GM19351 (cell line): ENCODE results near the gene TXNDC9.
A peak's percentile ranks its signal among the peaks of the same experiment; 100 is the strongest.
"Not testable (repeated sequence)": the region's sequence is repeated elsewhere in the genome, so short reads cannot be mapped to it uniquely, and the experiment has no call there.

Experiments used
- ATAC-seq: cut with Tn5 transposase; IDR thresholded peaks from one replicate; pipeline ENCODE4 v1.9.1; 2021; ENCODE audit warnings: mild to moderate bottlenecking, moderate library complexity; ENCODE audit not compliant: unreplicated experiment

TXNDC9 gene

DNA sequence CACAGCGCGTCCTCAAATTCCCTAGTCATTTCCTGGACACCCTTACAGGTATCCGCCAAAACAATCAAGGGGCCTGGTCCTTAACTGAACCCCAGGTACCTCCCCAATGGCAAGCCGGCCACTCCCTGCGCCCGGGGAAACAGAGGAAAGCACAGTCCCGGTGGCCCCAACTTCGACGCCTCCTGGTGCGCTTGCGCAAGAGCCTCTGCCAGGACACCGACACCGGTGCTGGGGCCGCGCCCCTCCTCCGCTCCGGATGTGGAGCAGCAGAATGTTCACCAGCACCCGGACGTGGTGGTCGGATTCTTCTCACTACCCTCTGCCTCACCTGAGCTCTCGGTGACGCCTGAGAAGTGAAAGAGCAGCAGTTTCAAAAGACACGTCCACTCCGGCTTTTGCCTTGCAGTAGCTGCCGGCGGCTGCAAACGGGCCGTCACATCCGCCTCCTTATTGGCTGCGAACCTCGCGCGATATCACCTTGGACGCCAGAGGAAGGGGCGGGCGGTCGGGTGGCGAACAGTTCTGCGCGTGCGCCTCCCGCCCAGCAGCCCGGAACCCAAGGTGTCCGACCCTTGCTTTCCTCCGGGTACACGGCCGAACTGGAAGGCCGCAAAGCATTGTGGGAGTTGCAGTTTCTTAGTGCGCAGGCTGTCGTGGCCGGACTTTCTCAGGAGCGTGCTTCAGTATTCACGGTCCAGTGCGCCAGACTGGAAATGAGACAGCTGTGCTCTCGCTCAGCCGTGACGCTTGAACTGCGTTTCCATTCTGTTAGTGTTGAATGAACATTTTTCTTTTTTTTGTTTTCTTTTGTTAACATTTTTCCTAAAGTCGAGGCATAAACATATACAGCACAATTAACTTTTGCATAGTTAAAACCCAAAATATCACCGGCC is at the start of gene TXNDC9:
TSS of gene TXNDC9 (minus strand) at position 423 of the 893 bp plus-strand sequence. CDS start 3,123 bp downstream, outside the sequence.
- ATAC-seq, result peak; percentile 63

DNA sequence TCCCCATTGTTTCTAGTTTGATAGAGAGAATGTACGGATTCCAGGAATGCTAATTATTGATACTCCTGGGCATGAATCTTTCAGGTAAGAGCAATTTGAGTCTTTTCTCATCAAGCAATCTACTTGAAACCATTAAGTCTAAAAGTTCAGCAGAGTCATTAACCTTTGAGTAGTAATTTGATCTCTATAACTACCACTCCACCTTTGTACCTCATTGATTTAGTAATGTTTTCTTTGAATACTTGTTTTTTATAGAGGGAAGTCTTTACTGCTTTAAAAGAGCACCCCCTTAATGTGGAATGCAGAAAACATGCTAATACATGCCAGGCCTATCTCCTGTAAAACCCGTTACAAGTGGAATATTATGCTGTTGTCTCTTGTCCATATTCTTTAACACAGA is 46.0 kb upstream of the TXNDC9 start:
- no peak for ATAC-seq

DNA sequence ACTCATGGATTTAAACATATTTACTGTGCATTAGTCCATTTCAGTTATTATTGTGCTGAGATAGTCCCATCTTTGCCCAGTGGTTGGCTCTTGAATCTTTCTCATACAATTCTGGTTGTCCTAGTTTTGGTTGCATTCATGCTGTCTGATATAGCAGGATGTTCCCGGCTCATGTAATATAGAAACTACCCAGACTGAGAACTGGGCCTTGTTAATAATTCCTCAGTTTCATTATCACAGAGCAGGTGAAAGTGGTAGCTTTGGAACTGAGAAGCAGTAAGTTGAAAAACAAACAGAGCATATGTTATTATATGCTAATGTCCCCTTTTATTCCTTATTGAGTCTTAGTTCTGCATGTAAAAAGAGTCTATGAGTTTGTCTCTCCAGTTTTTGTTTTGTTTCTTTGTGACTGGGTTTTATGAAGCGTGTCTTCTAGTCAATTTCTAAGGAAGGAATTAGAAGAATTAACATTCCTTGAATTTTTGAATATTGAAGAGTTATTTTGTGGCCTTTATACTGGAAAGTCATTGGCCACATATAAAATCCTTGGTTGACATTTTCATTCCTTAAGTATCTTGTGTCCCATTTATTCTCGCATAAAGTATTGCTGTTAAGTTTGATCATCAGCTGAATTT is 44.4 kb upstream of the TXNDC9 start:
- no peak for ATAC-seq

GRCh38 chr2:99377879-99378278 is 41.7 kb upstream of the TXNDC9 start:
- ATAC-seq, result no peak

GRCh38 chr2:99376254-99376864 is 40.2 kb upstream of the TXNDC9 start:
- ATAC-seq, result no peak

DNA sequence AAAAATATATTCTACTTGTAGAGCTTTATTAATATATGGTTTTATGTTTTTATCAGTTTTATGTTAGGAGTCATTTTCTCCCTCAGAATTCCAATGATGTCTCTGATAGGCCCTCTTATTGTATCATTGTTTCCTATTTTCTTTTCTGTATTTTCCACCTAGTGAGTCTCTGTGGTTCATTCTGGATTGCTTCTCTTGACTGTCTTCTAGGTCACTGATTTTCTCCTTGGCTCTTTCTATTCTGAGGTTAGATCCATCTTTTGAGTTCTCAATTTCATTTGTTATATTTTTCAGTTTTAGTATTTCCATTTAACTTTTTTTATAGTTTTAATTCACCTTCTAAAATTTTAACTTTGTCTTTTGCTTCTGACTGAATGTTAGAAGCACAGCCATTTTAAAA is 38.6 kb upstream of the TXNDC9 start:
- ATAC-seq, result no peak

DNA sequence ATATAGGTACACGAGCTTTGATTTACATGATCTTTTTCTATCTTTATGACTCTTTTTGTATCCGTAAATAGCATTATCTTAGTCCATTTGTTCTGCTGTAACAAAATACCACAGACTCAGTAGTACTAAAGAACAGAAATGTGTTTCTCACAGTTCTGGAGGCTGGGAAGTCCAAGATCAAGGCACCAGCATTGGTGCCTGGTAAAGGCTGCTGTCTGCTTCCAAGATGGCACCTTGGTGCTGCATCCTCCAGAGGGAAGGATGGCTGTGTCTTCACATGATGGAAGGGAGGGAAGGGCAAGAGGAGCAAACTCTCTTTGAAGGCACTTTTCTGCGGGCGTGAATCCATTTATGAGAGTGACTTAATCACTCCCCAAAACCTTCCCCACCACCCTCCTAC is 37.0 kb upstream of the TXNDC9 start:
- ATAC-seq, result no peak

- ATAC-seq, result not testable (repeated sequence)
These were observed 32.7 kb upstream of the TXNDC9 start for GRCh38 chr2:99368854-99369253.

DNA sequence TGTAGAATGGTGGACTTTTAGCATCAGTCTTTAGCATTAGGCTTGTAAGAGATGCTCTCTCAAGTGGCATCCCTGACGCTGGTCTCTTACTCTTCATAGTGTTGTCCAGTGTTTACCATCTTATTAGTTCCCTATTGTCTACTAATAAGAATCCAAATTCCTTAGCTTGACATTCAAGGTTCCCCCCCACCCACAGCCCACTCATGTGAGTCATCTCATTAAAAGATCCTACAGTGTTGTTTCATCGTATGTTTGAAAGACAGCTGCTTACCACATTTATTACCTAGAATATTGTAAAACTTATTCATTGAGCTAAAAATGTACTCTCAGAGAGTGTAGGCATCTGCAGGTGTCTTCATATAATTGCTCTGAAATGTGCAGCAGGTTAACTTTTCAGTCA is 29.5 kb upstream of the TXNDC9 start:
- no peak for ATAC-seq

- no peak for ATAC-seq
These were observed 20.7 kb upstream of the TXNDC9 start for GRCh38 chr2:99356853-99357252.

DNA sequence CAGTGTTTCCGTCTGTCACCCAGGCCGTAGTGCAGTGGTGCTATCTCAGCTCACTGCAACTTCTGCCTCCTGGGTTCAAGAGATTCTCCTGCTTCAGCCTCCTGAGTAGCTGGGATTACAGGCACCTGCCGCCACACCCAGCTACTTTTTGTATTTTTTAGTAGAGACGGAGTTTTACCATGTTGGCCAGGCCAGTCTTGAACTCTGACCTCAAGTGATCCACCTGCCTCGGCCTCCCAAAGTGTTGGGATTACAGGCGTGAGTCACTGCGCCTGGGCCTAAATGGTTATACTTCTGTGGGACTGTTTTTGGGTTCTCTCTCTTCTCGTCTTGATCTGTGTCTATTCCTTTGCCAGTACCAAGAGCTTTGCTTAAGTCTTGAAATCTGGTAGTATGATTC is 18.7 kb upstream of the TXNDC9 start:
- not testable (repeated sequence) for ATAC-seq

- ATAC-seq, result no peak
These were observed 17.9 kb upstream of the TXNDC9 start for GRCh38 chr2:99354070-99354469.

GRCh38 chr2:99350194-99350593 is 14.1 kb upstream of the TXNDC9 start:
- no peak for ATAC-seq

- peak; percentile 60 for ATAC-seq
These were observed 12.0 kb upstream of the TXNDC9 start for GRCh38 chr2:99348173-99348572.

- ATAC-seq, result no peak
These were observed 10.1 kb upstream of the TXNDC9 start for GRCh38 chr2:99346218-99346617.

DNA sequence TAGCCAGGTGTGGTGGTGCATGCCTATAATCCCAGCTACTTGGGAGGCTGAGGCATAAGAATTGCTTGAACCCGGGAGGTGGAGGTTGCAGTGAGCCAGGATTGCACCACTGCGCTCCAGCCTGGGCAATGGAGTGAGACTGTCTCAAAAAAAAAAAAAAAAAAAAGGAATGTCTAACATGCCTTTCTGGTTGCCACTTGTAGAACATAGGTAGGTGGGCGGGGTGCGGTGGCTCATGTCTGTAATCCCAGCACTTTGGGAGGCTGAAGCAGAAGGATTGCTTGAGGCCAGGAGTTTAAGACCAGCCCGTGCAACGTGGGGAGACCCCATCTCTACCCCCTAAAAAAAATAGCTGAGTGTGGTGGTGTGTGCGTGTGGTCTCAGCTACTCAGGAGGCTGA is 9.3 kb upstream of the TXNDC9 start:
- not testable (repeated sequence) for ATAC-seq

- no peak for ATAC-seq
These were observed 6.4 kb upstream of the TXNDC9 start for GRCh38 chr2:99342536-99342935.

DNA sequence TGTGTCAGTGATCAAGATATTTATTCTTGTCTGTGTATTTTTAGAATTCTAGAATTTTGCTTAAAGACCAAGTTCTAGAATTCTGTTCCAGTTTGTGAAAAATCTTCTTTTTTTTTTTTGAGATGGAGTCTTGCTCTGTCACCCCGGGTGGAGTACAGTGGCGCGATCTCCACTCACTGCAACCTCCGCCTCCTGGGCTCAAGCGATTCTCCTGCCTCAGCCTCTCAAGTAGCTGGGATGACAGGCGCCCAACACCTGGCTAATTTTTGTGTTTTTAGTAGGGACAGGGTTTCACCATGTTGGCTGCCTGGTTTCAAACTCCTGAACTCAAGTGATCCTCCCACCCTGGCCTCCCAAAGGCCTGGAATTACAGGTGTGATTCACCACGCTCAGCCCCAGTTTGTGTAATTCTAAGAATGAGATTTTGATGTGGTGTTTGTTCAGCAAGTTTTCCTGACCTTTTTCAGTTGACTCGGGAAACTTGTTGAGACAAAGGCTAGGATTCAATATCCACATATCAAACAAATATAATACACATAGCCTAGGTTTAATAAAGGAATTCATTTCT is 4.6 kb upstream of the TXNDC9 start:
- no peak for ATAC-seq

- ATAC-seq, result no peak
These were observed 2.0 kb upstream of the TXNDC9 start for GRCh38 chr2:99338029-99338585.

GRCh38 chr2:99337113-99338028 is 1.2 kb upstream of the TXNDC9 start, which contains the start of gene EIF5B:
EIF5B (plus strand) TSS chr2:99337389; CDS start chr2:99337555, 166 bp downstream.
- ATAC-seq, result peak; percentile 58
